K562 (cell line): ENCODE measurements around the gene LIPE. TPM values are rescaled to one million over a fixed set of nuclear protein-coding genes. Genes with fewer than 3 reads are reported as not detected.

Source experiments
- ATAC-seq: fragments of 200-7000 bp; cut with Tn5 transposase; 3 replicates; pipeline ENCODE4 v1.9.1; 2020; ENCODE audit warnings: moderate library complexity
- BruUV-seq: library from RNA; stranded (reverse); fragments of 400-500 nt; replicated peaks from 2 replicates; lab custom pipeline; 2021; lab: Mats Ljungman, UMichigan
- CTCF ChIA-PET: fragments of 300-600 bp; formaldehyde crosslinking; extraction: SDS; loops from one replicate; lab custom pipeline; 2021; ENCODE audit warnings: low intra/inter-chr PET ratio; lab: Yijun Ruan, JAX
- POLR2A ChIA-PET: fragments of 300-600, 350-650 bp; sonication (Branson Sonifier 250); formaldehyde crosslinking; extraction: SDS; loops from one replicate; lab custom pipeline; 2021; ENCODE audit warnings: antibody characterized with exemption, inconsistent platforms; lab: Yijun Ruan, JAX
- DNase-seq, 4 experiments: peaks; one replicate each; pipeline versions ENCODE4 v3.0.0 to v3.0.0-alpha.2; 2011 to 2018; ENCODE audit warnings: low spot score in 3 of 4, mixed read lengths in 3 of 4; ENCODE audit errors: extremely low read depth in 1 of 4
- FAIRE-seq: peaks from 2 replicates; lab custom pipeline; 2011; peaks lifted over from hg19 to GRCh38; lab: Jason Lieb, UNC
- H2AFZ ChIP-seq: 2 replicates; pipeline ENCODE4 v1.6.0; 2011; ENCODE audit warnings: low read depth, low read length, control low read depth, inconsistent platforms
- H3K27ac ChIP-seq: fragments of 200-600 bp; 3 replicates; pipeline ENCODE4 v1.8.0; 2011; ENCODE audit warnings: low read depth, mild to moderate bottlenecking, control low read depth, inconsistent platforms, low read length, moderate library complexity, mixed read lengths; ENCODE audit errors: extremely low read depth
- H3K27me3 ChIP-seq, 2 experiments: fragments of 300-600 bp in 1 of 2; 2 replicates in 1 of 2; 3 replicates in 1 of 2; pipeline versions ENCODE4 v1.6.0 to v1.8.0; 2011; ENCODE audit warnings: inconsistent platforms in 2 of 2, low read length in 2 of 2, mild to moderate bottlenecking in 1 of 2, mixed read lengths in 1 of 2, moderate library complexity in 1 of 2; ENCODE audit not compliant: control insufficient read depth in 2 of 2, insufficient read depth in 2 of 2
- H3K36me3 ChIP-seq: fragments of 300-600 bp; 3 replicates; pipeline ENCODE4 v1.8.0; 2011; ENCODE audit warnings: mild to moderate bottlenecking, low read length, inconsistent platforms; ENCODE audit not compliant: control insufficient read depth, insufficient read depth
- H3K4me1 ChIP-seq, 2 experiments: fragments of 200-600 bp in 1 of 2; replicated peaks in 1 of 2; 2 replicates in 1 of 2; 3 replicates in 1 of 2; pipeline versions ENCODE4 v1.5.1 to v1.8.0; 2011; ENCODE audit warnings: inconsistent platforms in 2 of 2, low read length in 2 of 2, mild to moderate bottlenecking in 1 of 2, mixed read lengths in 1 of 2, moderate library complexity in 1 of 2; ENCODE audit not compliant: control insufficient read depth in 2 of 2, insufficient read depth in 2 of 2
- H3K4me2 ChIP-seq: 2 replicates; pipeline ENCODE4 v1.6.1; 2011; ENCODE audit warnings: low read length, control low read depth, inconsistent platforms, mixed read lengths; ENCODE audit not compliant: insufficient read depth
- H3K4me3 ChIP-seq: fragments of 200-600 bp; sonication (generic), shearing (Covaris generic); 2 replicates; pipeline ENCODE4 v1.5.1; 2016; ENCODE audit warnings: control low read depth, inconsistent platforms
- H3K79me2 ChIP-seq: fragments of 200-600 bp; 3 replicates; pipeline ENCODE4 v1.8.0; 2011; ENCODE audit warnings: low read length, inconsistent platforms; ENCODE audit not compliant: control insufficient read depth, insufficient read depth
- H3K9ac ChIP-seq, 2 experiments: 2 replicates each; pipeline versions ENCODE4 v1.6.0 to v1.6.1; 2011; ENCODE audit warnings: low read depth in 2 of 2, low read length in 2 of 2, control low read depth in 1 of 2, inconsistent platforms in 1 of 2, mild to moderate bottlenecking in 1 of 2, mixed read lengths in 1 of 2; ENCODE audit not compliant: insufficient read depth in 1 of 2
- H3K9me1 ChIP-seq: one replicate; pipeline ENCODE4 v1.6.0; 2011; ENCODE audit warnings: inconsistent platforms, mild to moderate bottlenecking, low read length, moderate library complexity; ENCODE audit not compliant: control insufficient read depth, insufficient read depth
- H3K9me3 ChIP-seq: replicated peaks from 2 replicates; pipeline ENCODE4 v1.5.1; 2011; ENCODE audit warnings: low read depth, low read length, inconsistent platforms; ENCODE audit not compliant: control insufficient read depth, insufficient read depth
- H4K20me1 ChIP-seq: replicated peaks from 2 replicates; pipeline ENCODE4 v1.6.1; 2011; ENCODE audit warnings: low read length, inconsistent platforms, mixed read lengths; ENCODE audit not compliant: control insufficient read depth, insufficient read depth
- BHLHE40 ChIP-seq: IDR thresholded peaks from 2 replicates; pipeline ENCODE4 v1.6.1; 2011; ENCODE audit warnings: low read length, improper control_type of control experiment
- DMBX1 ChIP-seq: fragments of 250-450 bp; sonication (Bioruptor Pico); IDR thresholded peaks from 2 replicates; pipeline ENCODE4 v1.8.0; 2022; ENCODE audit warnings: inconsistent platforms, mild to moderate bottlenecking, moderate library complexity, borderline replicate concordance
- DPF2 ChIP-seq: fragments of 450-650 bp; IDR thresholded peaks from 2 replicates; pipeline ENCODE4 v1.6.1; 2016
- ETV6 ChIP-seq, 3 experiments: fragments of 150-350 bp in 1 of 3; sonication (generic) in 1 of 3; formaldehyde crosslinking in 1 of 3; IDR thresholded peaks; 2 replicates each; pipeline versions ENCODE4 v1.6.1 to v1.8.0; 2014 to 2022; ENCODE audit warnings: borderline replicate concordance in 2 of 3, low read depth in 2 of 3, antibody characterized with exemption in 1 of 3, low read length in 1 of 3, mild to moderate bottlenecking in 1 of 3, missing genetic modification reagents in 1 of 3
- FOXK2 ChIP-seq, 2 experiments: fragments of 450-650 bp; IDR thresholded peaks in 1 of 2; conservative IDR thresholded peaks in 1 of 2; 2 replicates each; pipeline ENCODE4 v1.6.1; 2016; ENCODE audit warnings: low read depth in 2 of 2, mild to moderate bottlenecking in 1 of 2
- IRF2 ChIP-seq: sonication (generic); formaldehyde crosslinking; IDR thresholded peaks from 2 replicates; pipeline ENCODE4 v1.8.1; 2022; ENCODE audit warnings: mild to moderate bottlenecking, missing genetic modification reagents
- JUND ChIP-seq, 2 experiments: IDR thresholded peaks; 2 replicates in 1 of 2; 3 replicates in 1 of 2; pipeline ENCODE4 v1.6.1; 2011; ENCODE audit warnings: borderline replicate concordance in 2 of 2, low read depth in 2 of 2, low read length in 2 of 2, improper control_type of control experiment in 1 of 2, missing biosample characterization in 1 of 2, missing genetic modification characterization in 1 of 2, missing genetic modification reagents in 1 of 2
- KLF10 ChIP-seq: fragments of 250-450 bp; sonication (Bioruptor Pico); IDR thresholded peaks from 2 replicates; pipeline ENCODE4 v1.6.1; 2021; ENCODE audit warnings: matching md5 sums
- WGBS: fragments of 100-300 bp; shearing (Covaris generic); methylation state at CpG from one replicate; pipeline ENCODE4 v1.1.6; 2016; ENCODE audit warnings: low coverage, mixed read lengths; ENCODE audit not compliant: insufficient coverage; ENCODE audit errors: missing lambda C conversion rate; 5-methylcytosine and 5-hydroxymethylcytosine counted together
- in situ Hi-C: fragments of 300-500 bp; cut with MboI; formaldehyde crosslinking; loops from 4 replicates; pipeline ENCODE4 v1.15.0; 2018; ENCODE audit warnings: inconsistent platforms, mixed read lengths
- intact Hi-C: fragments of 100-400 bp; cut with micrococcal nuclease; formaldehyde crosslinking; loops from 2 replicates; pipeline ENCODE4 v1.14.2; 2022
- polyA plus RNA-seq, 8 experiments: library from polyadenylated mRNA; depleted of rRNA in 4 of 8; stranded (reverse) in 5 of 8; unstranded in 3 of 8; fragments of >200 nt; fragmentation: Nextera tagmentation in 2 of 8; fragmentation: Illumina TruSeq in 1 of 8; extraction: Ambion mirVana in 2 of 8; extraction: Trizol in 1 of 8; gene quantifications; 2 replicates each; pipeline versions ENCODE4 v1.2.1 to v1.2.3, GENCODE V29; 2011 to 2014; ENCODE audit warnings: inconsistent platforms in 1 of 8, missing spikeins in 1 of 8
- total RNA-seq, 7 experiments: library from RNA; depleted of rRNA in 6 of 7; stranded (reverse); fragments of >200 nt in 6 of 7; fragmentation: Illumina TruSeq in 2 of 7; extraction: Trizol in 2 of 7; gene quantifications; 2 replicates each; pipeline versions ENCODE4 v1.2.1 to v1.2.3, GENCODE V29; 2011 to 2021; ENCODE audit warnings: low replicate concordance in 1 of 7
- TF ChIP-seq, protein P1 (sequence below): fragments of 450-650 bp; IDR thresholded peaks from 2 replicates; pipeline ENCODE4 v1.6.1; 2017; ENCODE audit warnings: mild to moderate bottlenecking, moderate library complexity

The LIPE gene
- total and polyA plus RNA-seq, 9 of the 15 experiments (the other 6 are each of a cell fraction or from before 2014, with no cell fraction given), result 0.22 TPM; not detected in 8

DNA sequence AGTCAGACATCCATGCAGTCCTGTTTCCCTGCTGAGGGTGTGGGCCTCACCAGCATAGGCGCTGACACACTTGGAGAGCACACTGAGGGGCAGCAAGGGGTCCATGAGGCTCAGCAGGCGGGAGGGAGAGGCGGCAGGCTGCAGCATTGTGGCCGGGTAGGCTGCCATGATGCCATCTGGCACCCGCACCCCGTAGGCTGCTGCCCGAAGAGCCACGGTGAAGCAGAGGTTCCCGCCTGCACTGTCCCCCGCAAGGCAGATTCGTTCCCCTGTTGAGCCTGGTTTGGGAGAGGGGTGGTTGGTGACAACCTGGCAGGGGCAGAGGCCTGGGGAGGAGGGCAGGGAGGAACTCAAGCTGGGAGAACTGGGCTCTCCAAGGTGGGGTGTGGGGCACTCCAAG is 21.1 kb downstream of the LIPE start:
- Histone ChIP-seq H3K9ac (no peak overlapping the region; a peak in 1 of 4 replicates), H3K79me2 (no peaks in the 10 kb centered on the region), H3K4me1 (peaks cover 0 to 48% of the 10 kb centered on the region in 2 experiments; a peak in 2 of 5 replicates), H4K20me1 (peaks cover 27% of the 10 kb centered on the region), H2AFZ (no peak overlapping the region), H3K27ac (no peak overlapping the region), H3K27me3 (peaks cover 0 to 9% of the 10 kb centered on the region in 2 experiments; a peak in 3 of 5 replicates), H3K4me3 (no peak overlapping the region), H3K4me2 (no peak overlapping the region), H3K9me1 (peaks cover 2% of the 10 kb centered on the region), H3K36me3 (no peaks in the 10 kb centered on the region), H3K9me3 (no peaks in the 10 kb centered on the region)
- BruUV-seq, result no TSS peak
- intact Hi-C loops, result no loop called here
- 19% methylated on average over 10 of the region's 11 CpGs for WGBS
- ChIA-PET POLR2A (interaction anchor here (0.6 to 1.4 kb wide), 2 partner anchors 14 to 15 kb away, joined by 3 to 9 read pairs; no protein-coding TSS in a partner anchor), CTCF (no interaction called here)
- ATAC-seq, result no peak
- in situ Hi-C loops, result no loop called here
- no peak for FAIRE-seq
- TF ChIP-seq BHLHE40 (no peak), DPF2 (no peak), DMBX1 (CRISPR knock-in tag) (no peak), JUND (IDR thresholded peaks at IDR 0.05; ENCODE audit: borderline replicate concordance, low read depth, low read length) (no peak), JUND (tag; IDR thresholded peaks at IDR 0.05; ENCODE audit: borderline replicate concordance, low read depth, low read length) (no peak), FOXK2 (conservative IDR thresholded peaks at IDR 0.05 in 1 of 2, IDR thresholded peaks at IDR 0.05 in 1 of 2; ENCODE audit: low read depth in 2 of 2) (no peak), ETV6 (IDR thresholded peaks at IDR 0.05; ENCODE audit: borderline replicate concordance in 1 of 2, low read depth in 2 of 2, low read length in 1 of 2) (no peak), ETV6 (CRISPR knock-in tag; IDR thresholded peaks at IDR 0.05; ENCODE audit: borderline replicate concordance) (no peak), IRF2 (CRISPR knock-in tag) (no peak), KLF10 (CRISPR knock-in tag) (no peak)
- TF ChIP-seq, protein P1, sequence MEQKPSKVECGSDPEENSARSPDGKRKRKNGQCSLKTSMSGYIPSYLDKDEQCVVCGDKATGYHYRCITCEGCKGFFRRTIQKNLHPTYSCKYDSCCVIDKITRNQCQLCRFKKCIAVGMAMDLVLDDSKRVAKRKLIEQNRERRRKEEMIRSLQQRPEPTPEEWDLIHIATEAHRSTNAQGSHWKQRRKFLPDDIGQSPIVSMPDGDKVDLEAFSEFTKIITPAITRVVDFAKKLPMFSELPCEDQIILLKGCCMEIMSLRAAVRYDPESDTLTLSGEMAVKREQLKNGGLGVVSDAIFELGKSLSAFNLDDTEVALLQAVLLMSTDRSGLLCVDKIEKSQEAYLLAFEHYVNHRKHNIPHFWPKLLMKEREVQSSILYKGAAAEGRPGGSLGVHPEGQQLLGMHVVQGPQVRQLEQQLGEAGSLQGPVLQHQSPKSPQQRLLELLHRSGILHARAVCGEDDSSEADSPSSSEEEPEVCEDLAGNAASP, result no peak
- no peak for DNase-seq
